ENCODE measurements around the gene SUGCT. TPM values are rescaled to one million over a fixed set of nuclear protein-coding genes. Genes with fewer than 3 reads are reported as not detected.

The SUGCT gene
- total and polyA plus RNA-seq, 2 of the 13 experiments (the other 11 are each of a cell fraction or from before 2014, with no cell fraction given), result 10.1 to 22.2 TPM

- FAIRE-seq (no peak), DNase-seq (ENCODE audit: low spot score) (no peak), ATAC-seq (no peak)
- CTCF ChIA-PET (ENCODE audit: low intra/inter-chr PET ratio, low total read pairs), result no interaction called here
- intact Hi-C loops (cut with micrococcal nuclease; ENCODE audit: unreplicated experiment) (no loop called here), in situ Hi-C loops (cut with HindIII; ENCODE audit: extremely low pct_ligation_motif_present, low pct_unique_long_range_greater_than_20kb) (no loop called here)
- Histone ChIP-seq H3K27ac (ENCODE audit: extremely low read length, insufficient read depth, low read length) (no peak overlapping the region), H3K27me3 (ENCODE audit: control insufficient read depth in 1 of 2, insufficient read depth in 2 of 2, low read length in 2 of 2) (no peaks in the 10 kb centered on the region), H2AFZ (ENCODE audit: low read length) (no peak overlapping the region), H3K4me3 (replicated peaks in 1 of 3; ENCODE audit: insufficient read depth in 1 of 3, low read depth in 2 of 3, low read length in 3 of 3) (no peak overlapping the region), H3K36me3 (replicated peaks in 1 of 2; ENCODE audit: control insufficient read depth in 1 of 2, insufficient read depth in 2 of 2, low read length in 2 of 2) (no peaks in the 10 kb centered on the region), H3K79me2 (ENCODE audit: insufficient read depth, low read length) (no peaks in the 10 kb centered on the region), H3K9me3 (ENCODE audit: low read length) (no peaks in the 10 kb centered on the region), H3K4me1 (ENCODE audit: insufficient read depth, low read length) (no peaks in the 10 kb centered on the region), H3K9ac (ENCODE audit: insufficient read depth, low read depth, low read length) (no peak overlapping the region), H4K20me1 (ENCODE audit: insufficient read depth, low read length) (no peaks in the 10 kb centered on the region), H3K4me2 (ENCODE audit: low read depth, low read length) (no peak overlapping the region)
- 96% methylated on average over 1 of the region's 1 CpG for WGBS (ENCODE audit: low lambda C conversion rate)
- no TSS peak for BruUV-seq (replicated peaks)
- POLR2A ChIA-PET, result no interaction called here
- TF ChIP-seq CHD2 (IDR thresholded peaks at IDR 0.05; ENCODE audit: low read depth, low read length) (no peak), ARID3A (IDR thresholded peaks at IDR 0.05; ENCODE audit: low read depth, low read length) (no peak), ZNF782 (CRISPR knock-in tag; IDR thresholded peaks at IDR 0.05; ENCODE audit: borderline replicate concordance) (no peak), MNT (IDR thresholded peaks at IDR 0.05) (no peak), GATAD2A (CRISPR knock-in tag; IDR thresholded peaks at IDR 0.05) (no peak), ZNF331 (CRISPR knock-in tag; IDR thresholded peaks at IDR 0.05) (no peak), RERE (CRISPR knock-in tag; IDR thresholded peaks at IDR 0.05; ENCODE audit: low read depth) (no peak), ZHX1 (CRISPR knock-in tag; IDR thresholded peaks at IDR 0.05; ENCODE audit: low read depth) (no peak), IKZF5 (CRISPR knock-in tag; IDR thresholded peaks at IDR 0.05) (no peak), ZNF577 (CRISPR knock-in tag; IDR thresholded peaks at IDR 0.05; ENCODE audit: borderline replicate concordance, low read depth) (no peak), ZNF431 (CRISPR knock-in tag; IDR thresholded peaks at IDR 0.05; ENCODE audit: borderline replicate concordance, low read depth) (no peak), PHF20 (CRISPR knock-in tag; IDR thresholded peaks at IDR 0.05) (no peak), EHMT2 (IDR thresholded peaks at IDR 0.05; ENCODE audit: borderline replicate concordance, low read depth, low read length) (no peak)
Observed at GRCh38 chr7:40516376-40516775, 381.6 kb downstream of the SUGCT start.
